IMR-90 (cell line): ENCODE measurements around the gene PTPN5.

Source experiments
- CEBPB ChIP-seq: IDR thresholded peaks from 2 replicates; pipeline ENCODE4 v1.6.1; 2012; ENCODE audit warnings: low read depth, low read length, improper control_type of control experiment
- CTCF ChIP-seq: conservative IDR thresholded peaks from 2 replicates; pipeline ENCODE4 v1.5.1; 2012; ENCODE audit warnings: mild to moderate bottlenecking, low read depth, low read length, improper control_type of control experiment
- POLR2A ChIP-seq: IDR thresholded peaks from 2 replicates; pipeline ENCODE4 v1.6.1; 2012; ENCODE audit warnings: mild to moderate bottlenecking, low read depth, low read length

GRCh38 chr11:18743900-18744514 lies 47.6 kb downstream of the PTPN5 start:
- TF ChIP-seq CEBPB (no peak), CTCF (no peak), POLR2A (no peak)
